ENCODE results near the gene EHD2.

DNA sequence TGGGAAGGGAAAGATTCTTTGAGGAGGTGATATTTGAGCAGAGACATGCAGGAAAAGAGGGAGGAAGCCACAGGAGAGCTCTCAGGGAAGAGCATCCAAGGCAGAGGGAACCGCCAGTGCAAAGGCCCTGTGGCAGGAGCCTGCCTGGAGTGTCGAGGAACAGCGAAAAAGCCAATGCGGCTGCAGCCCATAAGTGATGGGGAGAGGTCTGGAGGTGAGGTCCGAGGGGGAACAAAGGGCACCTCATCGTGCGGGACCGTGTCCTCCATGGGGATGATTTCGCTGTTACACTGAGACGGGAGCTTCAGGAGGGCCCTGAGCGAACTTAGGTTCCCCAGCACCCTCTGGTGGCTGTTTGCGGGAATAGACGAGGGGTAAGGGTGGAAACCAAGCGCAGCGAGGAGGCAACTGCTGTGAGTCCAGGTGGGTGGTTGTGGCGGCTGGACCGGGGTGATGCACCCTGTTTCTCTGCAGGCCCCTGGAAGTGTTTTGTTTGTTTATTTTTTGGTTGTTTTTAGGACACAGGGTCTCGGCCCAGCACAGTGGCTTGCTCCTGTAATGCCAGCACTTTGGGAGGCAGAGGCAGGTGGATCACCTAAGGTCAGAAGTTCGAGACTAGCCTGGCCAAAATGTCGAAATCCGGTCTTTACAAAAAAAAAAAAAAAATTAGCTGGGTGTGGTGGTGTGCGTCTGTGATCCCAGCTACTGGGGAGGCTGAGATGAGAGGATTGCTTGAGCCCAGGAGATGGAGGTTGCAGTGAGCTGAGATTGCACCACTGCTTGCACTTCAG lies 5.9 kb upstream of the EHD2 start:
- TF ChIP-seq, protein P1, sequence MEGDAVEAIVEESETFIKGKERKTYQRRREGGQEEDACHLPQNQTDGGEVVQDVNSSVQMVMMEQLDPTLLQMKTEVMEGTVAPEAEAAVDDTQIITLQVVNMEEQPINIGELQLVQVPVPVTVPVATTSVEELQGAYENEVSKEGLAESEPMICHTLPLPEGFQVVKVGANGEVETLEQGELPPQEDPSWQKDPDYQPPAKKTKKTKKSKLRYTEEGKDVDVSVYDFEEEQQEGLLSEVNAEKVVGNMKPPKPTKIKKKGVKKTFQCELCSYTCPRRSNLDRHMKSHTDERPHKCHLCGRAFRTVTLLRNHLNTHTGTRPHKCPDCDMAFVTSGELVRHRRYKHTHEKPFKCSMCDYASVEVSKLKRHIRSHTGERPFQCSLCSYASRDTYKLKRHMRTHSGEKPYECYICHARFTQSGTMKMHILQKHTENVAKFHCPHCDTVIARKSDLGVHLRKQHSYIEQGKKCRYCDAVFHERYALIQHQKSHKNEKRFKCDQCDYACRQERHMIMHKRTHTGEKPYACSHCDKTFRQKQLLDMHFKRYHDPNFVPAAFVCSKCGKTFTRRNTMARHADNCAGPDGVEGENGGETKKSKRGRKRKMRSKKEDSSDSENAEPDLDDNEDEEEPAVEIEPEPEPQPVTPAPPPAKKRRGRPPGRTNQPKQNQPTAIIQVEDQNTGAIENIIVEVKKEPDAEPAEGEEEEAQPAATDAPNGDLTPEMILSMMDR (IDR thresholded peaks at IDR 0.05) = peak; percentile 73 to 78 (median 77)
- no peak for TF ChIP-seq POLR2A (IDR thresholded peaks at IDR 0.05)
- no peak for TF ChIP-seq POLR2AphosphoS5 (IDR thresholded peaks at IDR 0.05)
